Hematopoietic multipotent progenitor cell treated with erythropoietin and hydrocortisone succinate and interleukin-3 and kit ligand, for 8 days (in vitro differentiated cells): ENCODE data around the gene TXNRD2.
"Not testable (repeated sequence)": the region's sequence is repeated elsewhere in the genome, so short reads cannot be mapped to it uniquely, and the experiment has no call there.

ENCODE experiments used
- DNase-seq: peaks from one replicate; pipeline ENCODE4 v3.0.0-alpha.2; 2015

TXNRD2 gene

DNA sequence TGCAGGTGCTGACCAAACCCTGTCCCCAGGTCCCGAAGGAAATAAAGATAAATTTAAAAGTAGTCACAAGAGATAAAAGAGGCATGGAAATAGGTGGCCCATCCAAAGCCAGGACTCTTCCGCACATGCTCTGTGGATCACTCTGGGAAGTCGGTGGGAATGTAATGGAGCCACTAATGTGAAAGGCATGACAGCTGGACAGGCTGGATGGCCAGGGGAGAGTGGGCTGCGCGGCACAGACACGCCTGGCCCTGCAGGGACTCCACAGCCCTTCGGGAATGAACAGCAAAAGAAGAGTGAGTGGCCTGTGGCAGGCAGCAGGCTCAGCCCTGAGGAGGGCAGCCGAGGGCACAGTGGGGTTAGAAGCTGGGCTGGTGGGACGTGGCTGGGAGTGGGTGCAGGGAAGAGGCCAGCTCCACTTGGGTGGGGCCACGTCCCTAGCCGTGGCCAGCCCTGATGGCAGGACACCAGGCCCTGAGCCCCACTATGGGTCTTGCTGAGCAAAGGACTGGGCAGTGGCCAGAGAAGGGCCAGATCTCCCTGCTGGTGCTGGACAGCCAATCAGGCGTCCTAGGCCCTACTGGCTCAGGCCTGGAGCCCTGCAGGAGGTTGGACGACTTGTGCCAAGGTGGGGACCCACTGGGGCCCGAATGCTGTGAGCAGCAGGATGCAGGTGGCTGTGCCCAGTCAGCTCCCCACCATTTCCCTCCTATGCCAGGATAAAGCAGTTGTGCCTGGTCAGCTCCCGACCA is 55.6 kb downstream of the TXNRD2 start:
- no peak for DNase-seq

- no peak for DNase-seq
Measured at GRCh38 chr22:19884954-19885751, 56.5 kb downstream of the TXNRD2 start.

GRCh38 chr22:19884161-19884953 is 57.3 kb downstream of the TXNRD2 start:
- no peak for DNase-seq

DNA sequence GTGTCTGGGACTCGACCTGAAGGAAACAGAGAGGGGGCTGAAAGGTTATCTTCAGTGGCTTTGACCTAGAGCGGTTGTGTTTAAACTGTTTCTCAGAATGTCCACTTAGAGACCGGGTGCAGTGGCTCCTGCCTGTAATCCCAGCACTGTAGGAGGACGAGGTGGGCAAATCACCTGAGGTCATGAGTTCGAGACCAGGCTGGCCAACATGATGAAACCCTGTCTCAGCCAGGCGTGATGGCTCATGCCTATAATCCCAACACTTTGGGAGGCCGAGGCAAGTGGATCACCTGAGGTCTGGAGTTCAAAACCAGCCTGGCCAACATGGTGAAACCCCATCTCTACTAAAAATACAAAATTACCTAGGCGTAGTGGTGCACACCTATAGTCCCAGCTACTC is 58.2 kb downstream of the TXNRD2 start:
- not testable (repeated sequence) for DNase-seq

DNA sequence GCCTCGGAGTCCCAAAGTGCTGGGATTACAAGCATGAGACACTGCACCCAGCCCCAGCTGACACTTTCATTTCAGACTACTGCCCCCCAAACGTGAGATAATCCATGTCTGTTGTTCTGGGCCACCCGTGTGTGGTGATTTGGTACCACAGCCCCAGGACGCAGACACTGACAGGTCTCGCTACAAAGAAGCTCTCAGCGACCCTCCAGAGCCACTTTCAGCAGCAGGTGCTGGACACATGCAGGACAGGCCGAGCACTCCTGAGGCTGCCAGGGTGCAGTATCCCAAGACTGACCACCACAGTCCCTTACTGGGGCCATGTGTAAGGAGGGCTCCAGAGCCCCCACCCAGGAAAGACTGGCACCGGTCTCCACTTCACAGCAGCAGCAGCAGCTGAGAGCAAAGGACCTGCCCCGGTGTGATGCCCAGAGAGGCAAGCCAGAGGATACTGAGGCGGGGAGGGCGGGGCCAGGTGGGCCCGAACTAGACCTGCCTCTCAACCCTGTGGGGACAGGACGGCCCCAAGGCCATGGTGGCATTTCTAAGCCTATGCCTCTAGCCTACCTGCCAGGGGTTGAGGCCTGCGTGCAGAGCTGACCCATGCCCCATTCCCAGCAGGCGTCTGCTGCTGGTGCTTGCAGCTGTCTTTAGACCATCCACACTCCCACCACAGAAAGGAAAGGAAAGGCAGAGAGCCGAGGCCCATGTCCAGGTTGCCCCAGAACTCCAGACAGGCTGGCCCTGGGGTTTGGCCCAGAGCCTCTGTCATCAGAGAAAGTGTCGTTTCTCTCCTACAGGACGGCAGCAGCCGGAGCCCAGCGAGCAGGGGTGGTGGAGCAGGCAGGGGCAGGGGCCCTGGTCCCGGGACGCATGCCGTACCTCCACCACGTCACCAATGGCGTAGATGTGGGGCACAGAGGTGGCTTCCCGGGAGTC is 58.9 kb downstream of the TXNRD2 start:
- DNase-seq: no peak

DNA sequence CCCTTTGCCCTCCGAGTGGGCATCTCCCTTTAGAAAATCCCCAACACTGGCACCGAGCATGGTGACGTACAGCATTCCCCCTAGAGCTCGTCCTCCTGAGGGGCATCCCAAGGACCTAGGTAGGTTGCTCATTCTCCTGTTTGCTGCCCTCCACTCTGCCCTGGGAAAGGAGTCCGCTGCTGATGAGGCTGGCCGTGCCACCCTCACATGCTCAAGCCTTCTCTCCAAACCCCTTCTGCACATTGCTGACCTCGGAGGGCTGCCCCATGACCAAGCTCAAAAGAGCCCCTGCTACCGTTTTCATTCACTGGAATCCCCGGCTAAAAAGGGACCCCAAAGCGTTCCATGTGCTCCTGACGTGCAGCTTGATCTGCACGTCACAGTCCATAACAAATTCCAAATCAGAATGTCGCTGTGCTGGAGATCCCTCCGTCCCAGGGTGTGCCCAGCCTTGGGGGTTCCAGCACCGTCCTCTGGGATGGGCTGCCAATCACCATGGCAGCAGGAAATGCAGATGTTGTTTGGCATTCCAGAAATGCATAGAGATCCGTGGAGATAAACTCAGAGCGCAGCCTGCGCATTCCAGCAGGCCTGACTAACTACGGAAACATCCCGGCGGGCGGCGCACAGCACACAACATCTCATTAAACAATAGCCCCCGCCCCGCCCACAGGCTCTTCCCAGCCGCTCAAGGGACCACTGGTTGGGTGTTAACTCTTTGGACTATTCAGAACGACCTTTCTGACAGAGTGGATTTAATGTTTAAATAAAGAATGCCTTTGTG is 60.6 kb downstream of the TXNRD2 start:
- no peak for DNase-seq

GRCh38 chr22:19879992-19880785 is 61.4 kb downstream of the TXNRD2 start:
- no peak for DNase-seq

DNA sequence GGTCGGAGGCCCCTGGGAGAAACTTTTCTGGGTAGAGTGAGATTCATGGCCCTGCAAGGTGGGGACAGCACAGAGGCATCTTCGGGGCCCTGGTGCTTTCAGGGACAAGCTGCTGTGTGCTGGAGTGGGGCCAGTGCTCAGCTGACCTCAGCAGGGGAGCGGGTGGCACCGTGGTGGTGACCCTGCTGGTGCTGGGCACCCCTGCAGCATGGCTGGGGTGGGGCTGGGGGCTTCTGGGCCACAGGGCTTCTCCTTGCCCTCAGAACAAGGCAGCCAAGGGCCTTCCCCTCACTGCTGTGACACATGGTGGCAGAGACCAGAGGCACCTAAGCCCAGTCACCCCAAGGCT is 62.0 kb downstream of the TXNRD2 start:
- no peak for DNase-seq

- no peak for DNase-seq
Measured at GRCh38 chr22:19879246-19879570, 62.4 kb downstream of the TXNRD2 start.

- DNase-seq: no peak
Measured at GRCh38 chr22:19878461-19879245, 63.0 kb downstream of the TXNRD2 start.

- DNase-seq: no peak
Measured at GRCh38 chr22:19877626-19878339, 63.8 kb downstream of the TXNRD2 start.

GRCh38 chr22:19876941-19877625 is 64.5 kb downstream of the TXNRD2 start:
- no peak for DNase-seq

GRCh38 chr22:19876314-19876940 is 65.2 kb downstream of the TXNRD2 start:
- no peak for DNase-seq

DNA sequence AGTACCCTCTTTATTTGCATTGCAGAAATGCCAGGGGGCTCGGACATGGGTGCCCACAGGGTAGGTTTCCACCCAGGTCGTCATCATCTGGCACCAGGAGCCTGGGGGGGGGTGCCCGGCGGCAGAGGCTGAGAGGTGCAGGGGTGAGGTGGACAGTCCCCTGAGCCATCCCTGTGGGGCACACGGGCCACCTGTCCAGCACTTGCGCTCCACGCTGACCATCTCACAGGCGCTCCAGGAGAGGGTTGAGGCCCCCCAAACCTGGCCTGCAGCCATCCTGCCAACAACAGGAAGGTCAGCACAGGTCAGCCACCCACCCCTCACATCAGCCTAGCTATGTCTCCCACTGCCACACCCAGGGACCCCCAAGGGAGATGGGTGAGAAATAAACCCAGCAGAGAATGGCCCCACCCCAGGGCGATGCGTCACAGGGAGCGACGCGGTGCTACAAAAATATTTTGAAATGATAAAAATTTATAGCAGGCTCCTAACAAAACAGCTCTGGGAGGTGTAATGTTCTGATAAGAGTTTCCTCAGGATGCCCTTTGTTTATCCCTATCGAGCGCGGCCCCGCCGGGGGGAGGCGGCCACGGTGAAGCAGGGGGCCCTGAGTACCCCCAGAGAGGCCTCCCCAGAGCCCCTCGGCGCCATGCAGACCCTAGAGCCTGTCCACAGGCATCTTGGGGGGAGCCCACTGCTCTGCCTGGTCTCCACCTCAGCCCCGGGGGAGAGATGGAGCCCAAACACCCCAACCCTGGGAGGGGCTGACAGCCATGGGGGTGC is 65.9 kb downstream of the TXNRD2 start:
- DNase-seq: no peak

DNA sequence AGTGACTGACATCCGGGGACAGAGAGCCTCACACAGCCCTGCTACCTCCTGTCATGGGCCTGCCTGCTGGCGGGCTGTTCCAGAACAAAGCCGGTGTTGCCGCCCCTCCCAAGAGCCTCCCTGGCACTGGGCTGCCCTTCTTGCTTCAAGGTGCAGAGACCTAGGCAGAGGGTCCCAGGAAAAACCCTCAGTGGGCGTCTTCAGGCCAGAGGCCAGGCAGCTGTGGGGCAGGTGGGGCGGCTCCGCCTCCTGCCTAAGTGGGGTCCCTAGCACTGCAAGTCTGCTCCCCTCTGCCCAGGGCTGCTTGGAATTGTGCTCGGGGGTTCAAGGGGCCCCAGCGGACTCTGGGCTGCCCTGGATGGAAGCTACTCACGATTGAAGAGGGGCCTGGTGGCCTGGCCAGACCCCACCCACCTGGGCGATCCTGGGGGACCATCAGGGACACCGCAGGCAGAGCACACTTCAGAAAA is 66.5 kb downstream of the TXNRD2 start:
- DNase-seq: no peak

GRCh38 chr22:19874307-19875060 is 67.1 kb downstream of the TXNRD2 start:
- DNase-seq: no peak

DNA sequence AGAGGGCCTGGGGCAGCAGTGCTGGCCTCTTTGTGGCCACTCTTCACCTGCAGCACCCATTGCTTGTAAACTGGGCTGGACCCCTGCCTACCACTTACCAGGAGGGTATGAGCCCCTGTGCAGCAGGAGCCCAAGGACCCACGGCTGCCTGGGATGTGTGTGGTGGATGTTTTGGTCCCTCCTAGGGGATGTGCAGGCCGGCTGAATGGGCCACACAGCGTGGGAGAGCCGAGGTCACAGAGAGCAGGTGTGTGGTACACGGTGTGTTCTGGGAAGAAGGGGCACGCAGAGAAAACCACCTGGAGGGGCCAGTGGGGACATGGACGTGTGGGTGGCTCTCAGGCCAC is 67.7 kb downstream of the TXNRD2 start:
- DNase-seq: no peak
